Measurements from ENCODE around the gene WDR89.

DNA sequence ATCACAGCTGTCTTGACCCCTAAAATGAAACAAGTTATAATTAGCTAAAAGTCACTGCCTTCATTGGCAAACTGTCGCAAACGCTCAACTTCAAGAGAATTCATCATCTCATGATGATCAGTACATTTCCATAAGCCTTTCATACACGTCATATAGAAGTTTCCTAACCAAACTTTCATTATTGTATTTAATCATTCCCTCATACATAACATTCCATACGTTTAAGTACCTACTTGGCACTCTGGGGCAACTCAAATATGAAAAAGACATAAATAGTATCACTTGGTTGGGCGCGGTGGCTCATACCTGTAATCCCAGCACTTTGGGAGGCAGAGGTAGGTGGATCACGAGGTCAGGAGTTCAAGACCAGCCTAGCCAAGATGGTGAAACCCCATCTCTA lies 86.1 kb downstream of the WDR89 start:
- TF ChIP-seq, protein P1, sequence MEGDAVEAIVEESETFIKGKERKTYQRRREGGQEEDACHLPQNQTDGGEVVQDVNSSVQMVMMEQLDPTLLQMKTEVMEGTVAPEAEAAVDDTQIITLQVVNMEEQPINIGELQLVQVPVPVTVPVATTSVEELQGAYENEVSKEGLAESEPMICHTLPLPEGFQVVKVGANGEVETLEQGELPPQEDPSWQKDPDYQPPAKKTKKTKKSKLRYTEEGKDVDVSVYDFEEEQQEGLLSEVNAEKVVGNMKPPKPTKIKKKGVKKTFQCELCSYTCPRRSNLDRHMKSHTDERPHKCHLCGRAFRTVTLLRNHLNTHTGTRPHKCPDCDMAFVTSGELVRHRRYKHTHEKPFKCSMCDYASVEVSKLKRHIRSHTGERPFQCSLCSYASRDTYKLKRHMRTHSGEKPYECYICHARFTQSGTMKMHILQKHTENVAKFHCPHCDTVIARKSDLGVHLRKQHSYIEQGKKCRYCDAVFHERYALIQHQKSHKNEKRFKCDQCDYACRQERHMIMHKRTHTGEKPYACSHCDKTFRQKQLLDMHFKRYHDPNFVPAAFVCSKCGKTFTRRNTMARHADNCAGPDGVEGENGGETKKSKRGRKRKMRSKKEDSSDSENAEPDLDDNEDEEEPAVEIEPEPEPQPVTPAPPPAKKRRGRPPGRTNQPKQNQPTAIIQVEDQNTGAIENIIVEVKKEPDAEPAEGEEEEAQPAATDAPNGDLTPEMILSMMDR (IDR thresholded peaks at IDR 0.05) = no peak
- no peak for TF ChIP-seq POLR2A (IDR thresholded peaks at IDR 0.05)

Data from body of pancreas (tissue), 4 donors.